Thyroid gland (tissue), 4 donors: Measurements from ENCODE around the gene OR52A1.

Experiments used
- CTCF ChIP-seq, 6 experiments: fragments of 200-600 bp in 3 of 6; fragments of 450-650 bp in 3 of 6; sonication (generic) in 3 of 6; IDR thresholded peaks; one replicate each; pipeline ENCODE4 v1.5.1; 2016 to 2019; ENCODE audit warnings: antibody characterized with exemption in 6 of 6, mild to moderate bottlenecking in 2 of 6, inconsistent platforms in 1 of 6, moderate library complexity in 1 of 6
- POLR2A ChIP-seq, 2 donors: fragments of 450-650 bp; IDR thresholded peaks; one replicate each; pipeline ENCODE4 v1.6.1; 2017; ENCODE audit warnings: antibody characterized with exemption in 2 of 2, mild to moderate bottlenecking in 2 of 2, moderate library complexity in 1 of 2

GRCh38 chr11:5196067-5196466 lies 41.5 kb upstream of the OR52A1 start:
- TF ChIP-seq CTCF (IDR thresholded peaks at IDR 0.05) (no peak), POLR2A (IDR thresholded peaks at IDR 0.05) (no peak)
